NCI-H2081 (cell line): ENCODE data around the gene CROCC.
A peak's percentile ranks its signal among the peaks of the same experiment; 100 is the strongest.
"Not testable (repeated sequence)": the region's sequence is repeated elsewhere in the genome, so short reads cannot be mapped to it uniquely, and the experiment has no call there.

ENCODE experiments used
- DNase-seq, 2 experiments: peaks; one replicate each; lab custom pipeline; 2025; lab: John Stamatoyannopoulos, UW

Gene CROCC

DNA sequence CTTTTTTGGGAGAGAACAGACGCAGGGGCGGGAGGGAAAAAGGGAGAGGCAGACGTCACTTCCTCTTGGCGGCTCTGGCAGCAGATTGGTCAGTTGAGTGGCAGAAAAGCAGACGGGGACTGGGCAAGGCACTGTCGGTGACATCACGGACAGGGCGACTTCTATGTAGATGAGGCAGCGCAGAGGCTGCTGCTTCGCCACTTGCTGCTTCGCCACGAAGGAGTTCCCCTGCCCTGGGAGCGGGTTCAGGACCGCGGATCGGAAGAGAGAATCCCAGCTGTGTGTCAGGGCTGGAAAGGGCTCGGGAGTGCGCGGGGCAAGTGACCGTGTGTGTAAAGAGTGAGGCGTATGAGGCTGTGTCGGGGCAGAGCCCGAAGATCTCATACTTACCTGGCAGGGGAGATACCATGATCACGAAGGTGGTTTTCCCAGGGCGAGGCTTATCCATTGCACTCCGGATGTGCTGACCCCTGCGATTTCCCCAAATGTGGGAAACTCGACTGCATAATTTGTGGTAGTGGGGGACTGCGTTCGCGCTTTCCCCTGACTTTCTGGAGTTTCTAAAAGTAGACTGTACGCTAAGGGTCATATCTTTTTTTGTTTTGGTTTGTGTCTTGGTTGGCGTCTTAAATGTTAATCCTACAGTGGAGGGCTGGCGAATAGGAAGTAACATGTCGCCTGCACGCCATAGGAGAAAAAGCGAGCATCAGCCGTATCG, 26.0 kb upstream of the CROCC start, which contains the start of gene RNU1-2:
RNU1-2 (plus strand) TSS at position 383 of the 718 bp plus-strand sequence.
- DNase-seq: peak; percentile 83 to 96

DNA sequence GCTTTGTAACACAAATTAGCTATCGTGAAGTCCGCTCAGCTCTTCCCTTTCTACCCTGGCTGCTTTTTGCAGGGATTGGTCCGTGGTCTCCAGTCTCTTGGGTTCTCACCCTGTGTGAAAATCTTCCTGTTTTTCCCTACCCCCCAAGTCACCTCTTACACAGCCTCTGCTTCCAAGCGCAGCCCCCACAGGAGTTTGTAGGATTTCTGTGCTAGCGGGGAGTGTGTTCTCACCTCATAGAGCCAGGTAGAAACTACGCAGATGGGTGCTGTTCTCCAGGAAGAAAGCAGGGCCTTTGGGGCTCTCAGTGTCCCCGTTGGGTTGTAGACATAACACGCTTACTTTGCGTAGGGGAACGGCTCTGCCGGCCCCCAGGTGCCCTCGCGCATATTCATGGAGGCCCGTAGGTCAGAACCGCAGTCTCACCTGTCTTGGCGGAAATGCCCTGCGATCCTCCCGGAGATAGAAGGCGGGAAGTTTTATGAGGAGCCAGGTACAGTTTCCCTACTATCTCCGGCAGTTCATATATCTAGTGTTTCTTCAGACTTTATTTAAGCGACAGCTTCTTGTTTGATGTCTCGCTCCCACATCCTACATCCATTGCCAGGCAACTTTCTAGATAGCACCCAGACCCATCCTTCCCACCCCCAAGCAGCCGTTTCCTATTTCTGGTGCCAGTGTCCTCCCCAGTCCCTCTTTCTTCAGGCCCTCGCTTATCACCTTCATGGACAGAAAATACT, 25.2 kb upstream of the CROCC start:
- peak; percentile 48 to 70 for DNase-seq

DNA sequence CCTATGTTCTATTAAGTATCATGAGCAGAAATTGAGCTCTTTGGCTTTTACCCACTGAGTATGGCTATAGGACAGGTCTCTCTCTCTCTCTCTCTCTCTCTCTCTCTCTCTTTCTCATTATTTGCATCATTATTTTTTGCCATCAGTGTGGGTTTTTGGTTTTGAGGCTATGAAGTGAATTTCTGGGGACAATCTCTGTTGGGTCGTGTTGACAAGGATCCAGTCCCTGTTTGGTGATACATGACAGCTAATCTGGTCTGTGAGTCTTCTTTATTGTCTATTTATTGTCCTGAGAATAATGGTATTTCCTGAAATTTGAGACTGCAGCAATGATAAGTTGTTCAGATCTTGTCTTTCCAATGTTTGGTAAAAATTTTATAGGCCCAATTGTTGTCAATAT, 24.1 kb upstream of the CROCC start:
- DNase-seq: not testable (repeated sequence)

DNA sequence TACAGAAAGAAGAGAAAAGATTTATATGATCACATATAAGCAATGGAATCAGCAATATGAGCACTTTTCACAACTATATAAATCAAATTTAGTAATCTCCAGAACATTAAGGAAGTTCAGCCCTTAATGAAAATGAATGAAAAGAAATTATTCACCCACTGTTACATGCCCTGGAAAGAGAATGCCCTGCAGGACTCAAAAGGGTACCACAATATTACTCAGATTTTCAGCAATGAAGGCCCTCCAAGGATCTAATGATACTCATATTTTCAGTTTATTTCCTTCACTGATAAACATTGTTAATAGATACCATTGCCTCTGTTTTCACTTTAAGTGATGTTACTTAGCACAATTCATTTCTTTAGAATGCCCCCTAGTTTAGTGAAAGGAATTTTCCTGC, 23.4 kb upstream of the CROCC start:
- DNase-seq: not testable (repeated sequence)

DNA sequence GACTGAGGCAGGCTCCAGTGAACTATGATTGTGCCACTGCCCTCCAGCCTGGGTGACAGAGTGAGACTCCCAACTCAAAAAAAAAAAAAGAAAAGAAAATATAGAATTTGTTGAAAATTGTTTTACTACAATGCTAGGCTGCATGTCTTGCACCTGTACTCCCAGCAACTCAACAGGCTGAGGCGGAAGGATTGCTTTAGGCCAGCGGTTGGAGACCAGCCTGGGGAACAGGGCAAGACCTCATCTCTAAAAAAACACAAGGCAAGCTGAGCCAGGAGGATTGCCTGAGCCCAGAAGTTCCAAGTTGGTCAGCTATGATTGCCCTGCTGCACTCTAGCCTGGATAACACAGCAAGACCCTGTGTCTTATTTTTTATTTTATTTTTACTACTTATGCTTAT, 22.7 kb upstream of the CROCC start:
- not testable (repeated sequence) for DNase-seq

DNA sequence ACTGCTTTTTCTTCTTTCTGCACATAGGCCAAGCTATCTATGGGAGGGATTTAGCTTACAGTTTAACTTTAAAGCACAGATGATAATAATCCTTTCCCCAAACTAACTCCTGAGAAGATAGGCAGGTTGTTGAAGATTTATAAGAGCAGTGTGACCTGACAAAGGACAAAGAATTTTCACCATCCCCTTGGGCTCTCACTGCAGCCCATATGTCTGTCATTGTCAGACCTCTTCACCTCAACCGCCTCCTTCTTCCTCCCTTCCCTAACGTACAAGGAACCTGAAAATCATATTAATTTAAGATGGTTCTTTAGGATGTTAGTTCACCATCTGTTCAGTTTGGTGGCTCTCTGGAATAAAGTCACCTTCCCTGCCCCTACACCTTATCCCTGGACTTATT, 21.0 kb upstream of the CROCC start:
- DNase-seq: no peak

DNA sequence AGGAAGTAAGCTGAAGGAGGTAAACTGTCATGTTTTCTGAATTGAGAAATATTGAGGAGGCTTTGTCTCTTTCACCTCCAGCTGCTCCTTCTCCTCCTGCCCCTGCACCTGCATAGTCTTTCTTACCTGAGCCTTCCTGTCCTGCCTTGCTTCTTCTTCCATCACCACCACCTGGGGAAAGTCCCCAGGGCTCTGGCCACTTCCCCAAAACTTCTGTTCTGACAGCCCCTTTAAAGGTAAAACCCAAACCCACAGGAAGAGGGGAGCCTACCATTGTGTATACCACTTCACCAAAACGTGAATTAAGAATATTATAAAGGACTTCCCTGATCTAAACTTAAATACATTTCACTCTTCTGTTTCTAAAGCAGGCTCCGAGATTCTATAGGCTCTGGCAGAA, 20.4 kb upstream of the CROCC start:
- DNase-seq: not testable (repeated sequence)

DNA sequence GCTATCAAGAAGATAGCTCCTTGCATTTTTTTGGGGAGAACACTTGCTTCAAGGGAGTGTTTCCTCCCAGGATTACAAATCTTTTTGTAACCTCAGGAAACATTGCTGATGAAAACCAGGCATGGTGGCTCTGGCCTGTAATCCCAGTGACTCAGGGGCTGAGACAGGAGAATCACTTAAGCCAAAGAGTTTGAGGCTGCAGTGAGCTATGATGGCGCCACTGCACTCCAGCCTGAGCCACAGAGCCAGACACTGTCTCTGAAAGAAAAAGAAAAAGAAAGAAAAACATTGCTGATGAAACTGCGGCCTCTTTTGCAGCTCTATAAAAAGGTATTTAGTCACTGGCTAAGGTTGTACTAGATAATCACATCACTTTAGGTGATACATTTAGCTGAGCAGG, 18.7 kb upstream of the CROCC start:
- no peak for DNase-seq

DNA sequence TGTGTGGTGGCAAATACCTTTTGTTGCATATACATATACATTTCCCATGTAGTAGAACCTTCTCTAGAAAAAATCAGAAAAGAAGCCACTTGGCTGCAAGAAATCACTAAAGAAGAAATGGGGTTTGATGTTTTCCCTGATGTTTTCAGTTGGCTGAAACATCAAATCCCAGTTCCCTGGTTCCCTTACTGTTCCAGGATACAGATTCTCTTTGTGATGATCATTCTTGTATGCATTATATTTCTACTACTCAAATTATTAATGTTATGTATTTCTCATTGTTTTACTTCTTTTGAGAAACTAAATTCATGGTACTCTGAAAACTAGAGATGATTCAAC, 18.3 kb upstream of the CROCC start:
- no peak for DNase-seq

DNA sequence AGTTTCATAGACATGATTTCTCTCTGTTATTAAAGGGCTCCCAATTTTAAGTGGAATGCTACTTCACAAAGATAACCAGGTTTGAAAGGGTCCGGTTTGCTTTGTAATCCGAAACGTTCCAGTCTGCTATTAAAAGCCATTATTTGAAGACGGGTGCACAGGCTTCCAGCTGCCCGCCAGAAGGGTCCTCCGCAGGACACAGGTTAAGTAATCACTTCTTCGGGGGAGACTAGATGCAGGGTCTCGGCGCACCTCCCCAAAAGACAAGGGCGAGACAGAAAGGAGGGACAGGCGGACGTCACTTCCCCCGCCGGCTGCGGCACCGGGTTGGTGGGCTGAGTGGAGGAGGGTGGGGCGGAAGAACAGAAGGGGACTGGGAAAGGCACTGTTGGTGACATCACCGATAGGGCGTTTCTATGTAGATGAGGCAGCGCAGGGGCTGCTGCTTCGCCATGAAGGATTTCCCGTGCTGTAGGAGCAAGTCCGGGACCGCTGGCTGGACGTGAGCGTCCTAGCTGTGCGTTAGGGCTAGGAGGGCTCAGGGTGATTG, 17.1 kb upstream of the CROCC start:
- DNase-seq: peak; percentile 96

DNA sequence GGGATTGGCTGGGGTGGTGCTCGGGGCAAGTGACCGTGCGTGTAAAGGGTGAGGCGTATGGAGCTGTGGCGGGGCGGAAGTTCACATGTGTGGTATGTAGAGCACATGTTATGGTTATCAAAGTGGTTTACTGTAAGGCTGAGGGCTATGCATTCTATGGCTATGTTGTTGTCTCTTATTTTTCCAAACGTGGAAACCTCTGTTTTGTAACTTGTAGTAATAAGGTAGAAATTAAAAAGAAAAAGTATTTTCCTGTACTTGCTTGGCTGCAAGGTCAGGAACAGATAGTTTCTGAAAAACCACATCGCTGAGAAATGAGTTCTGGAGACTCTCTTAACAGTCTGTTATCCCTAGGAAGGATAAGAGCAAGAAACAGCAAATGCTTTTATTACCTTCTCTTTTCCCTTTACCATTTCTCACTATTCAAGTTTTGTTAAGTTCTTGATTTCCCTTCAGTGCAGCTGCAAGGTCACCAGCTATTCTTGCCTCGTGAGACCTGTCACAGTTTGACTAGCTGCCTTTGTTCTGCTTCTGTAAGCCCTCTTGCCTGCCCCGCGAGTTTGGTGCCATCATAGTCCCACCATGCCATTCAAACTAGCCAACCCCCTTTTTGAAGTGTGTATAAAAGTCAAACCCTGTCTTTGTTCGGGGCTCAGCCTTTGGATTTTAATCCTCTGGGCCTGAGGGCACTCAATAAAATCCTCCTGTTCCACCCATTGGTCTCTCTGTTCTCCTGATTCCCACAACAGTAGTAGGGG, 16.4 kb upstream of the CROCC start:
- peak in 1 of 2 experiments; percentile 87 for DNase-seq

DNA sequence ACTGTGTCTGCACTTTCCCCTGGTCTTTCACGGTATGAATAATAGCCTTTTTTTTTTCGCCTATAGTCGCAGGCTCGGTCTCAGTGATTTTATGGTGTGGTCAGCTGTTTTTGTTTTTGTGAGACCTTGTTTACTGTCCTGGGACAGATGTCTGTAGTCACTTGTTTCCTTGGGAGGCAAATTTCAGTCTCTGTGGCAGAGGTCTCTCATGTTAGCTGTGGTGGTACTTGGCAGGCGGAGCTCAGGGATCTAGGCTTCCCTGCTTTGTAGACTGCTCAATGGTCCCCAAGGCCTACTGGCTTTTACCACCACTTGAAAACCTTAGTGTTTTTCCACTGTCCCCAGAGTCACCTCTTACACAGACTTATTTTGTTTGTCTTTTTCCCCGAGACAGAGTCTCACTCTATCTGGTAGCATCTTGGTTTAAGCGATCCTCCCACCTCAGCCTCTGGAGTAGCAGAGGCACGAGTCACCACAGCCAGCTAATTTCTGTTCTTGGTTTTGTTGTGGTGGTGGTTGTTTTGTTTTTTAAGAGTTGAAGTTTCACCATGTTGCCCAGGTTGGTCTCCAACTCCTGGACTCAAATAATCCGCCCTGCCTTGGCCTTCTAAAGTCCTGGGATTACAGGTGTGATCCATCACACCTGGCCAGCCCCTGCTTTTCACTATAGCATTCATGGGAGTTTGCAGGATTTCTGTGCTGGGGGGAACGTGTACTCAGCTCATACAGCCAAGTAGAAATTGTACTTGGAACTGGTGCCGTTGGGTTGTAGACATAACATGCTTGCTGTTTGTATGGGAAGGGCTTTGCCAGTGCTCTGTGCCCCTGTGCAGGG, 15.6 kb upstream of the CROCC start:
- no peak for DNase-seq

DNA sequence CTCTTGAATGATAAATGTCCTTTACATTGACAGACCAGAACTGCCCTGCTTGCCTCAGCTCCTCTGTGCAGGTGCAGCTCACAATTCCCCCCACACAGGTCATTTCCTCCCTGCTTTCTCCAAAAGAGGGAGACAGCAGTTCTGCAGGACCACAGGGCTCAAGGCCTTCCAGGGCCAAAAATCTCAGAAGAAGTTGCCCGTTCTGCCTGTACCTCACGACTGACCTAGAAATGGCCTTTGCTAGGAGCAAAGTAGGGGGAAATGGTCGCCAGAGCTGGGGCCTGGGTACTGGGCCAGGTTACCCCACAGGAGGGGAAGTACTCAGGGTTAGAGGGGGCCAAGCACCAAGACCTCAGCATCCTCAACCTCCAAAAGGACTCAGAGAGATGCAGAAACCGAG, 14.9 kb upstream of the CROCC start:
- no peak for DNase-seq

DNA sequence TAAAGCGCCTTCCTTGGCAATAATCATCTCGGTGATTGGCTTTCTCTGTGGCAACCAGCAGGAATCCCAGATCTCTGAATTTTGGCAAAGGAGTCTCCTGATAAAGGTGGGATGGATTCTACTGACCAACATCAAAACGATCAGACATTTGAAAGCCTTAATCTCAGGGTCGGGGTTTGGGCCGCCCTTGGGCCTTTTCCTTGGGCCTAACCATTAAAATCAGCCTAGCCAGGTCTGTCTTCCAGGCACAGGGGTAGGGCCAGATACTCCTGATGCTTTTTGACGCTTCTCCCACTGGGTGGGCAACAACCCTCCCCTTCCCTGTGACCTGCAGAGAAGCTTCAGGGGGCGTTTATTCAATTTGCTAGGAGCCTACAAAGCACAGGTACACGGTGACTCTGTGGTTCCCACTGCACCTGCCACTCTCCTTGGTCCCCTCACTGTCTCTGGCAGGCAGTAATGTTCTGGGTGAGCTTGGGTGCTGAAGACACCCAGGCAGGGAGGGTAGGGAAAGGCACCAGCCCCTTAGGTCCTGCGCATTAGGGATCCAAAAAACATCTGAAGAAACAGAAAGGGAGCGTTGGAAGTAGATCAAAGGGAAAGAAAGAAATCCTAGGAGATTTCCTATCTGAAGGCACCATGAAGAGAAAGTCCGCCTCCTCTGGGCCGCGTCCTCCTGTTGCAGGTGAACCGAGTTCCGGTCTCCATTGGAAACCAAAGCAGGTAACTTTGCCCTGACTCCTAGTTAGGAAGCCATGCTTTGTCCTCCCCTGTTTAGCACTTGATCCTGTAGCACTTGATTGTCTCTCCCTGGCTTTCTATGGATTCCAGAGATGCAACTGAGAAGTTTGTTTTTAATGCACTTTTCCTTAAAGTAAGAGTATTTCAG, 13.6 kb upstream of the CROCC start:
- DNase-seq: no peak

DNA sequence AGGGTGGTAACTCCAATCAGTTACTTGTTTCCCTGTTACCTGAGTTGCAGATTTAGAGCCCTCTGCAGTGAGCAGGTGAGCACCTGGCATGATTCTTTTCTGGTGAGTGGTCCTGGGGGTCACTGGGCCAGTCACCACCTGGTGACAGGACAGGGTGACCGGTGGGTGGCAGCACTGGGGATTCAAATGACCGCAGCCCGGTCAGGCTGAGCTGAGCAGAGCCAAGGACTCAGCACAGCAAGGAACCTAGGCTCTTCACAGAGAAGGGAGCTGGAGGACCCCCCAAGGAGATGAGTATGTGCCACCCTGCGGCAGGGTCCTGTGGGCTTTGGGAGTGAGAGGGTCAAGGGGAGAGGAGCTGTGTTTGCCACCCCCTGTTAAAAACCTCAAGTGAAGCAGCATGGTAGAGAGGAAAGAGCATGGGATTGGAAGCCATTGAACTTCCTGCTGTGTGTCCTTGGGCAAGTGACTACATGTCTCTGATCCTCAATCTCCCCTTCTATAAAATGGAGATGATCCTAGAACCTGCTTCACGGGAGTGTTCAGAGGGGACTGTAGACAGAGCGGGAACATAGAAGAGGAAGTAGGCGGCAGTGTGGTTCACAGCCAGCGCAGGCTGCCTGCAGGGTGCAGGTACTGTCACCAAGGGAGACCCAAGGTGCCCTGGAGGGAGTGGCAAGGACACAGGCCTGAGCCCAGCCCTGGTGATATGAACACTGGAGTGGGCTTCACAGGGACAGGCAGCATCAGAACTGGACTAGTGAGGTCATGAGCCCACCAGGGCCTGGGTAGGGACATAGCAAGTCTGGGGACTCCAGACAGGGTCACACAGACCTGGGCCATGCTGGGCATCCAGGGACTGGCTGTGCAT, 9.6 kb upstream of the CROCC start:
- DNase-seq: not testable (repeated sequence)

DNA sequence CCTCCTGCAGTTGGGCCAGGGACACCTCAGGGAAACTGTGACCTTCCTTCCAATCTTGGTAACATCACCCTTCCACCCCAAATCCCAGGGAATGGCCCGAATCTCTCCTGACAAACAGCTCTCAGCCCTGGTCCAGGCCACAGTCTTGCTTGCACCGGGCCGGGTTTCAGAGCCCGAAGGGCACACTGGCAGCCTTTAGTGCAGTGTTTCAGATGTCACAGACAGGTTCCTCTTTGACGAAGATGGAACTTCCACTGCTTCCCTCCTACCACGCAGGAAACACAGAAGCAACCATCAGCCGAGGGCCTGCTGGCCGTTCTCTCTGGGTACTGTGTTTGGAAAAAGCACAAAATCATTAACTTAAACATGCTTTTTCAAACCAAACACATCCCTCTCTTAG, 9.0 kb upstream of the CROCC start:
- not testable (repeated sequence) for DNase-seq

DNA sequence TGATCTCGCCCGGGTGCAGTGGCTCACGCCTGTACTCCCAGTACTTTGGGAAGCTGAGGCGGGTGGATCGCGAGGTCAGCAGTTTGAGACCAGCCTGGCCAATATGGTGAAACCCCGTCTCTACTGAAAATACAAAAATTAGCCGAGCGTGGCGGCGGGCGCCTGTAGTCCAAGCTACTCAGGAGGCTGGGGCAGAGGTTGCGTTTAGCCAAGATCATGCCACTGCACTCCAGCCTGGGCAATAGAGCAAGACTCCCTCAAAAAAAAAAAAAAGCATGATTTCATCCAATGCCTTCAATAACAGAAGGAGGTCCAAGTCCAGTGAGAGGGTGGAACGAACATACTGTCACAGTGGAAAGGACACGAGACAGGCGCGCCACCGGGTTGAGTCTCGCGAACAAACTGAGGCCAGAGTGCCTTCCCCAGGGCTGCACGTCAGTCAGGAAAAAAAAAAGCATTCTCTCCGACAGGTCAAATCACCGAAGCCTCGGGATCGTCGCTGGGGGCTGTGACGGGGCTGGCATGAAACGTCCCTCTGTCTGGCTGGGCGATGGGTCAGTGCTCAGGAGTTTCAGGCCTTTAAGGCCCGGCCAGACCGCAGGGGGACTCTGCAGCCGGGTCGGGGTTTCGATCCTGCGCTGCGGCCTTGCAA, 8.4 kb upstream of the CROCC start:
- no peak for DNase-seq

DNA sequence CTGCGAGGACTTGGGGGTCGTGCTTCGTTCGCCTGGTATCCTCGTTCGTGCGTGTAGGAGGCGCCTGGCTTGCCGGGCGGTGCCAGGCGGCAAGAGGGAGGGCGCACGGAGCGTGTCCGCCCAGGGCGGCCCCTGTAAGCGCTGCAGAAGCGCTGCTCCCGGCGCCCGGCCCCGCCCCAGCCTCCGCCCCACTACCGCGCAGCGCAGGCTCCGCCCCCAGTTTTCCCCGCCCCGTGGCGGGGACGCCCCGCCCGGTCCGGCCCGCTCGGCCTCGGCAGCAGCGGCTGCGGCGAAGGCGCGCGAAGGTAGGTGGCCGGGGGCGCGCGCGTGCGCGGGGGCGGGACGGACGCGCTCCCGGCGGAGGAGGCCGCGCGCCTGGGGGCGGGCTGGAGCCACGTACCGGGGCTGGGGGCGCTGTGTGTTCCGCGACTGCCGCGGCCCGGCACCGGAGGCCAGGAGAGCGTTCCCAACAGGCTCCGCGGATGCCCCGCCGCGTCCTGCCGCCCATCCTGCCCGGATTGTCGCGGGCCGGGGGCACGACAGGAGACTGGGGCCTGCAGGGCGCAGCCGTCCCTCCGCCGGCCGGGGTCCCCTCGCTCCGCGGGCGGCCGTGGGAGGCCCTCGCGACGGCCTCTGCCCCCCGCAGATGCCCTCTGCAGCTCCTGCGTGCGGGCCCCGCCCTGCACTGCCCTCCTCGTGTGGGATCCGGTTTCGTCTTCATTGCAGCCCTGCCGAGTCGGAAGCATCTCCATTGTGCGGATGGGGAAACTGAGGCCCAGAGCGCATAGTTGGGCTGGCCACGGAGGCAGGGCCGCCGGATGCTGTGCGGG, 7.7 kb upstream of the CROCC start:
- DNase-seq: peak; percentile 91 to 92
